HEK293 (cell line): Measurements from ENCODE around the gene GPR39.

Experiments used
- CTCF ChIA-PET: fragments of 350-600 bp; formaldehyde crosslinking; extraction: SDS; loops from one replicate; lab custom pipeline; 2021; ENCODE audit warnings: antibody characterized with exemption; lab: Yijun Ruan, JAX
- POLR2A ChIA-PET: fragments of 300-600 bp; formaldehyde crosslinking; extraction: SDS; loops from one replicate; lab custom pipeline; 2020; ENCODE audit warnings: antibody characterized with exemption, inconsistent platforms; lab: Yijun Ruan, JAX
- H3K27ac ChIP-seq: fragments of 200-500 bp; sonication (Bioruptor generic); 2 replicates; pipeline ENCODE4 v1.5.1; 2014; ENCODE audit warnings: low read depth, low read length, control low read depth, inconsistent platforms; ENCODE audit errors: extremely low read depth
- H3K36me3 ChIP-seq, 2 experiments: fragments of 200-500 bp in 1 of 2; sonication (Bioruptor generic) in 1 of 2; 1 replicate in 1 of 2; 2 replicates in 1 of 2; pipeline ENCODE4 v1.5.1; 2014 to 2017; ENCODE audit warnings: inconsistent platforms in 2 of 2, low read length in 2 of 2; ENCODE audit not compliant: control insufficient read depth in 2 of 2, insufficient read depth in 1 of 2
- H3K4me1 ChIP-seq: fragments of 200-500 bp; sonication (Bioruptor generic); 2 replicates; pipeline ENCODE4 v1.5.1; 2014; ENCODE audit warnings: mild to moderate bottlenecking, low read length, inconsistent platforms; ENCODE audit not compliant: control insufficient read depth, insufficient read depth
- H3K4me3 ChIP-seq: 2 replicates; pipeline ENCODE4 v1.5.1; 2011; ENCODE audit warnings: low read depth, mild to moderate bottlenecking, control low read depth, low read length, moderate library complexity
- H3K9me3 ChIP-seq: fragments of 200-500 bp; sonication (Bioruptor generic); 2 replicates; pipeline ENCODE4 v1.5.1; 2014; ENCODE audit warnings: low read depth, low read length, inconsistent platforms; ENCODE audit not compliant: control insufficient read depth, insufficient read depth
- GLIS1 ChIP-seq: fragments of 450-650 bp; formaldehyde crosslinking; IDR thresholded peaks from 2 replicates; pipeline ENCODE4 v1.5.1; 2016; ENCODE audit warnings: missing biosample characterization, missing genetic modification characterization
- MZF1 ChIP-seq: fragments of 450-650 bp; formaldehyde crosslinking; IDR thresholded peaks from 2 replicates; pipeline ENCODE4 v1.5.1; 2017; ENCODE audit warnings: missing biosample characterization, missing genetic modification characterization, borderline replicate concordance
- TCF7L2 ChIP-seq: IDR thresholded peaks from 2 replicates; pipeline ENCODE4 v1.6.1; 2011; ENCODE audit warnings: low read depth, mild to moderate bottlenecking, inconsistent platforms, low read length, moderate library complexity, borderline replicate concordance
- ZFP3 ChIP-seq: fragments of 450-650 bp; formaldehyde crosslinking; IDR thresholded peaks from 2 replicates; pipeline ENCODE4 v1.5.1; 2016; ENCODE audit warnings: low read depth, missing biosample characterization, missing genetic modification characterization
- ZIC2 ChIP-seq: fragments of 450-650 bp; formaldehyde crosslinking; IDR thresholded peaks from 2 replicates; pipeline ENCODE4 v1.5.1; 2016; ENCODE audit warnings: missing biosample characterization, missing genetic modification characterization
- ZNF16 ChIP-seq: fragments of 450-650 bp; formaldehyde crosslinking; IDR thresholded peaks from 2 replicates; pipeline ENCODE4 v1.5.1; 2016; ENCODE audit warnings: low read depth, missing biosample characterization, missing genetic modification characterization
- ZNF302 ChIP-seq: fragments of 450-650 bp; formaldehyde crosslinking; IDR thresholded peaks from 2 replicates; pipeline ENCODE4 v1.5.1; 2016; ENCODE audit warnings: missing biosample characterization, missing genetic modification characterization, low read depth
- ZNF433 ChIP-seq: fragments of 450-650 bp; formaldehyde crosslinking; IDR thresholded peaks from 2 replicates; pipeline ENCODE4 v1.5.1; 2016; ENCODE audit warnings: missing biosample characterization, missing genetic modification characterization, low read depth
- ZNF449 ChIP-seq: fragments of 450-650 bp; formaldehyde crosslinking; IDR thresholded peaks from 2 replicates; pipeline ENCODE4 v1.5.1; 2017; ENCODE audit warnings: missing biosample characterization, mild to moderate bottlenecking, missing genetic modification characterization, moderate library complexity
- ZNF501 ChIP-seq: fragments of 450-650 bp; formaldehyde crosslinking; IDR thresholded peaks from 2 replicates; pipeline ENCODE4 v1.5.1; 2016; ENCODE audit warnings: missing biosample characterization, missing genetic modification characterization
- ZNF629 ChIP-seq: fragments of 450-650 bp; formaldehyde crosslinking; IDR thresholded peaks from 2 replicates; pipeline ENCODE4 v1.5.1; 2017; ENCODE audit warnings: missing biosample characterization, missing genetic modification characterization
- ZSCAN16 ChIP-seq: fragments of 450-650 bp; formaldehyde crosslinking; IDR thresholded peaks from 2 replicates; pipeline ENCODE4 v1.5.1; 2016; ENCODE audit warnings: missing biosample characterization, missing genetic modification characterization
- TF ChIP-seq, protein P1 (sequence below): fragments of 450-650 bp; formaldehyde crosslinking; conservative IDR thresholded peaks from 2 replicates; pipeline ENCODE4 v1.5.1; 2016; ENCODE audit warnings: low read depth, missing biosample characterization, missing genetic modification characterization
- TF ChIP-seq, protein P2 (sequence below): fragments of 450-650 bp; formaldehyde crosslinking; IDR thresholded peaks from 2 replicates; pipeline ENCODE4 v1.5.1; 2017; ENCODE audit warnings: missing biosample characterization, missing genetic modification characterization
- TF ChIP-seq, protein P3 (sequence below): fragments of 450-650 bp; formaldehyde crosslinking; IDR thresholded peaks from 2 replicates; pipeline ENCODE4 v1.5.1; 2017; ENCODE audit warnings: missing biosample characterization, missing genetic modification characterization
- TF ChIP-seq, protein P4 (sequence below): fragments of 450-650 bp; formaldehyde crosslinking; IDR thresholded peaks from 2 replicates; pipeline ENCODE4 v1.5.1; 2017; ENCODE audit warnings: missing biosample characterization, missing genetic modification characterization

Gene GPR39

GRCh38 chr2:132604561-132604960 is 188.0 kb downstream of the GPR39 start:
- ChIA-PET CTCF (no interaction called here), POLR2A (no interaction called here)
- no peaks in the 10 kb centered on the region for H3K9me3 ChIP-seq

DNA sequence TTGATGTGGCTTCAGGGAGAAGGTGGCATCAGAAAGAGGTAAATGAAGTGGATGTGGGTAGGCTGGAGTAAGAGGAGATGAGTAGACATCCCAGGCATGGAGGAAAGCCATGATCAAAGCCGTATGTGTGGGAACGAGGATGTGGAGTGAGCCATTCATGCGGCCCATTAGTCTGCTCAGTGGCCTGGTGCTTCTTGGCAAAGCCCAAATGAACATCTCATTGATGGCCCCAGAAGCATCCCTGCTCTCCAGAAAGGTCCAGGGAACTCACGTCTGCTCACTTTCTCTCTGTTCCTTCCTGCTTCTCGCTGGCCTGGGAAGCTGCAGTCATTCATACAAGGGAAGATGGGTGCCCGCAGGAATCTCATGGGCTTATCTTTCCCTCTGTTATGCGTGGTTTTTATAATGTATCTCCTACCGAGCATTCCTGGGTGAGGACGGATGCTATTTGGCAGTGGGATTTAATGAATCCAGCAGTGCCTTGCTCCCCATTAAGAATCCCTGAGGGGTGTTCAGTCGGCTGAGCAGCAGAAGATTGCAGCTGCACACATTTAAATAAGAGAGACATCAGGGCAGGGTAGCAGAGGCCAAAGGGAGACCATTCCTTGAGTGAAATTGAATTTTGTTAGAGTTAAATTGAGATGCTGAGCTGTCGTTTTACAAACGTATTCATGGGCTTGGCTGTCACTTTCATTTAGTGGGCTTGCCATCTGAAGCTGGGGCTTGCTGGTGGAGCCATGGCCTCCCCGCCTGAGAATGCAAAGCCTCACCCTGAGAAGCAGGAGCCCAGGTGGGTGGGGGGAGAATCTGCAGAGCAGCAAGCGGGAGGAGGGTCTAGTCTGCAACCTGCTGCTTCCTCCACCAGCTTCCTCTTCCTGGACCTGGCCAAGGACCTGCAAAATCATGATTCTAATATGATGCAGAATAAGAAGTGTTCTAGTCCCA is 188.9 kb downstream of the GPR39 start:
- no peaks in the 10 kb centered on the region for H3K36me3 ChIP-seq
- H3K9me3 ChIP-seq: no peaks in the 10 kb centered on the region
- TF ChIP-seq TCF7L2: no peak
- TF ChIP-seq ZNF449 (tag by site-specific recombination): no peak
- TF ChIP-seq ZIC2 (tag by site-specific recombination): peak; percentile 25; the same call in 1 of the 2 replicates
- H3K4me3 ChIP-seq: no peak overlapping the region
- no peak overlapping the region for H3K27ac ChIP-seq
- ChIA-PET CTCF (no interaction called here), POLR2A (no interaction called here)
- H3K4me1 ChIP-seq: no peaks in the 10 kb centered on the region

More at GRCh38 chr2:132604561-132604960, 188.0 kb downstream of the GPR39 start:
- Histone ChIP-seq H3K36me3 (no peaks in the 10 kb centered on the region), H3K4me3 (no peak overlapping the region), H3K27ac (no peak overlapping the region)
- TF ChIP-seq ZSCAN16 (tag by site-specific recombination) (no peak), ZFP3 (tag by site-specific recombination) (peak; percentile 78), ZNF16 (no peak)
- TF ChIP-seq, protein P1, sequence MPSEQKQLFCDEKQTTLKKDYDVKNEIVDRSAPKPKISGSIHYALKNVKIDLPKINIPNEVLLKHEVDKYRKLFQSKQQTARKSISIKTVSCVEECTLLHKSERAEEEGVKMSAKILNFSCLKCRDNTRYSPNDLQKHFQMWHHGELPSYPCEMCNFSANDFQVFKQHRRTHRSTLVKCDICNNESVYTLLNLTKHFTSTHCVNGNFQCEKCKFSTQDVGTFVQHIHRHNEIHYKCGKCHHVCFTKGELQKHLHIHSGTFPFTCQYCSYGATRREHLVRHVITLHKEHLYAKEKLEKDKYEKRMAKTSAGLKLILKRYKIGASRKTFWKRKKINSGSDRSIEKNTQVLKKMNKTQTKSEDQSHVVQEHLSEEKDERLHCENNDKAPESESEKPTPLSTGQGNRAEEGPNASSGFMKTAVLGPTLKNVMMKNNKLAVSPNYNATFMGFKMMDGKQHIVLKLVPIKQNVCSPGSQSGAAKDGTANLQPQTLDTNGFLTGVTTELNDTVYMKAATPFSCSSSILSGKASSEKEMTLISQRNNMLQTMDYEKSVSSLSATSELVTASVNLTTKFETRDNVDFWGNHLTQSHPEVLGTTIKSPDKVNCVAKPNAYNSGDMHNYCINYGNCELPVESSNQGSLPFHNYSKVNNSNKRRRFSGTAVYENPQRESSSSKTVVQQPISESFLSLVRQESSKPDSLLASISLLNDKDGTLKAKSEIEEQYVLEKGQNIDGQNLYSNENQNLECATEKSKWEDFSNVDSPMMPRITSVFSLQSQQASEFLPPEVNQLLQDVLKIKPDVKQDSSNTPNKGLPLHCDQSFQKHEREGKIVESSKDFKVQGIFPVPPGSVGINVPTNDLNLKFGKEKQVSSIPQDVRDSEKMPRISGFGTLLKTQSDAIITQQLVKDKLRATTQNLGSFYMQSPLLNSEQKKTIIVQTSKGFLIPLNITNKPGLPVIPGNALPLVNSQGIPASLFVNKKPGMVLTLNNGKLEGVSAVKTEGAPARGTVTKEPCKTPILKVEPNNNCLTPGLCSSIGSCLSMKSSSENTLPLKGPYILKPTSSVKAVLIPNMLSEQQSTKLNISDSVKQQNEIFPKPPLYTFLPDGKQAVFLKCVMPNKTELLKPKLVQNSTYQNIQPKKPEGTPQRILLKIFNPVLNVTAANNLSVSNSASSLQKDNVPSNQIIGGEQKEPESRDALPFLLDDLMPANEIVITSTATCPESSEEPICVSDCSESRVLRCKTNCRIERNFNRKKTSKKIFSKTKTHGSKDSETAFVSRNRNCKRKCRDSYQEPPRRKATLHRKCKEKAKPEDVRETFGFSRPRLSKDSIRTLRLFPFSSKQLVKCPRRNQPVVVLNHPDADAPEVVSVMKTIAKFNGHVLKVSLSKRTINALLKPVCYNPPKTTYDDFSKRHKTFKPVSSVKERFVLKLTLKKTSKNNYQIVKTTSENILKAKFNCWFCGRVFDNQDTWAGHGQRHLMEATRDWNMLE (tag by site-specific recombination): no peak
- TF ChIP-seq, all 188 proteins: peak for 1
- no peaks in the 10 kb centered on the region for H3K4me1 ChIP-seq

DNA sequence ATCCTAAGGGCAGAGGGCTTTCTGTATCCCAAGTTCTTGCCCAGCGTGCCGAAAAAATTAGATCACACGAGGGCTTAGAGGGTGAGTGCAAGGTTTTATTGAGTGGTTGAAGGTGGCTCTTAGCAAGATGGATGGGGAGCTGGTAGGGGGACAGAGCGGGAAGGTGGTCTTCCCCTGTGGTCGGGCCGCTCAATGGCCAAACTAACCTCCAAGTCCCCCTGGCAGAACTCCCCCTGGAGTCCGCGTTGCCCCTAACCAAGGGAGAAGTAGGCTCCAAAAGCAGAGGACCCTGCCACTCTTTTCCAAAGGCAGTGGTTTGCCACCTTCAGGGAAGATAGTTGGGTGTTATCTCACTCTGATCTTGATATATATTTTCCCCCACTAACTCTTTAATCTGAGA is 190.0 kb downstream of the GPR39 start:
- no peaks in the 10 kb centered on the region for H3K36me3 ChIP-seq
- POLR2A ChIA-PET: no interaction called here
- CTCF ChIA-PET: no interaction called here
- no peaks in the 10 kb centered on the region for H3K9me3 ChIP-seq
- no peaks in the 10 kb centered on the region for H3K4me1 ChIP-seq
- no peak overlapping the region for H3K27ac ChIP-seq
- H3K4me3 ChIP-seq: no peak overlapping the region
- TF ChIP-seq MZF1: no peak
- TF ChIP-seq, protein P2, sequence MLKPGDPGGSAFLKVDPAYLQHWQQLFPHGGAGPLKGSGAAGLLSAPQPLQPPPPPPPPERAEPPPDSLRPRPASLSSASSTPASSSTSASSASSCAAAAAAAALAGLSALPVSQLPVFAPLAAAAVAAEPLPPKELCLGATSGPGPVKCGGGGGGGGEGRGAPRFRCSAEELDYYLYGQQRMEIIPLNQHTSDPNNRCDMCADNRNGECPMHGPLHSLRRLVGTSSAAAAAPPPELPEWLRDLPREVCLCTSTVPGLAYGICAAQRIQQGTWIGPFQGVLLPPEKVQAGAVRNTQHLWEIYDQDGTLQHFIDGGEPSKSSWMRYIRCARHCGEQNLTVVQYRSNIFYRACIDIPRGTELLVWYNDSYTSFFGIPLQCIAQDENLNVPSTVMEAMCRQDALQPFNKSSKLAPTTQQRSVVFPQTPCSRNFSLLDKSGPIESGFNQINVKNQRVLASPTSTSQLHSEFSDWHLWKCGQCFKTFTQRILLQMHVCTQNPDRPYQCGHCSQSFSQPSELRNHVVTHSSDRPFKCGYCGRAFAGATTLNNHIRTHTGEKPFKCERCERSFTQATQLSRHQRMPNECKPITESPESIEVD (tag by site-specific recombination): no peak
- no peak for TF ChIP-seq GLIS1 (tag by site-specific recombination)
- TF ChIP-seq, protein P3, sequence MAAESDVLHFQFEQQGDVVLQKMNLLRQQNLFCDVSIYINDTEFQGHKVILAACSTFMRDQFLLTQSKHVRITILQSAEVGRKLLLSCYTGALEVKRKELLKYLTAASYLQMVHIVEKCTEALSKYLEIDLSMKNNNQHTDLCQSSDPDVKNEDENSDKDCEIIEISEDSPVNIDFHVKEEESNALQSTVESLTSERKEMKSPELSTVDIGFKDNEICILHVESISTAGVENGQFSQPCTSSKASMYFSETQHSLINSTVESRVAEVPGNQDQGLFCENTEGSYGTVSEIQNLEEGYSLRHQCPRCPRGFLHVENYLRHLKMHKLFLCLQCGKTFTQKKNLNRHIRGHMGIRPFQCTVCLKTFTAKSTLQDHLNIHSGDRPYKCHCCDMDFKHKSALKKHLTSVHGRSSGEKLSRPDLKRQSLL (tag by site-specific recombination): no peak
- no peak for TF ChIP-seq ZNF433 (tag by site-specific recombination)
- TF ChIP-seq ZNF629 (tag by site-specific recombination): no peak
- TF ChIP-seq, protein P4, sequence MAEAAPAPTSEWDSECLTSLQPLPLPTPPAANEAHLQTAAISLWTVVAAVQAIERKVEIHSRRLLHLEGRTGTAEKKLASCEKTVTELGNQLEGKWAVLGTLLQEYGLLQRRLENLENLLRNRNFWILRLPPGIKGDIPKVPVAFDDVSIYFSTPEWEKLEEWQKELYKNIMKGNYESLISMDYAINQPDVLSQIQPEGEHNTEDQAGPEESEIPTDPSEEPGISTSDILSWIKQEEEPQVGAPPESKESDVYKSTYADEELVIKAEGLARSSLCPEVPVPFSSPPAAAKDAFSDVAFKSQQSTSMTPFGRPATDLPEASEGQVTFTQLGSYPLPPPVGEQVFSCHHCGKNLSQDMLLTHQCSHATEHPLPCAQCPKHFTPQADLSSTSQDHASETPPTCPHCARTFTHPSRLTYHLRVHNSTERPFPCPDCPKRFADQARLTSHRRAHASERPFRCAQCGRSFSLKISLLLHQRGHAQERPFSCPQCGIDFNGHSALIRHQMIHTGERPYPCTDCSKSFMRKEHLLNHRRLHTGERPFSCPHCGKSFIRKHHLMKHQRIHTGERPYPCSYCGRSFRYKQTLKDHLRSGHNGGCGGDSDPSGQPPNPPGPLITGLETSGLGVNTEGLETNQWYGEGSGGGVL (tag by site-specific recombination): no peak
- TF ChIP-seq ZNF302 (tag by site-specific recombination): no peak
- TF ChIP-seq ZNF501 (tag by site-specific recombination): no peak
